ENCODE results near the gene CHD6.

Gene CHD6

GRCh38 chr20:41358230-41358629, 259.9 kb downstream of the CHD6 start:
- in situ Hi-C loops (cut with MboI; ENCODE audit: low sequenced_read_pairs) = no loop called here

GRCh38 chr20:41357424-41358163, 260.6 kb downstream of the CHD6 start:
- in situ Hi-C loops (cut with MboI; ENCODE audit: low sequenced_read_pairs) = no loop called here

- in situ Hi-C loops (cut with MboI; ENCODE audit: low sequenced_read_pairs) = no loop called here
These were observed 261.2 kb downstream of the CHD6 start for GRCh38 chr20:41356951-41357350.

- in situ Hi-C loops (cut with MboI; ENCODE audit: low sequenced_read_pairs) = no loop called here
These were observed 262.5 kb downstream of the CHD6 start for GRCh38 chr20:41355598-41356203.

- in situ Hi-C loops (cut with MboI; ENCODE audit: low sequenced_read_pairs) = no loop called here
These were observed 263.0 kb downstream of the CHD6 start for GRCh38 chr20:41355192-41355591.

- in situ Hi-C loops (cut with MboI; ENCODE audit: low sequenced_read_pairs) = no loop called here
These were observed 264.6 kb downstream of the CHD6 start for GRCh38 chr20:41353530-41353929.

- in situ Hi-C loops (cut with MboI; ENCODE audit: low sequenced_read_pairs) = no loop called here
These were observed 265.5 kb downstream of the CHD6 start for GRCh38 chr20:41352666-41353065.

GRCh38 chr20:41352106-41352505, 266.1 kb downstream of the CHD6 start:
- in situ Hi-C loops (cut with MboI; ENCODE audit: low sequenced_read_pairs) = no loop called here
